Measurements from ENCODE around the gene CBARP. TPM values are rescaled to one million over a fixed set of nuclear protein-coding genes. Genes with fewer than 3 reads are reported as not detected.

The CBARP gene
- total RNA-seq, 1 experiment from 2014 or later, result 1.9 TPM

GRCh38 chr19:1214299-1214861 lies 23.4 kb downstream of the CBARP start:
- Histone ChIP-seq H3F3A (ENCODE audit: insufficient read depth, low read depth) (peaks cover 25% of the 10 kb centered on the region), H3K36me3 (ENCODE audit: low read depth) (no peaks in the 10 kb centered on the region), H3K27ac (no peak overlapping the region), H3K4me1 (replicated peaks; ENCODE audit: insufficient read depth) (peaks cover 31% of the 10 kb centered on the region), H3K79me2 (ENCODE audit: low read depth) (peaks cover 82% of the 10 kb centered on the region), H3K9me2 (ENCODE audit: insufficient read depth) (no peaks in the 10 kb centered on the region), H3K4me2 (no peak overlapping the region), H3K27me3 (ENCODE audit: insufficient read depth, low read depth) (no peaks in the 10 kb centered on the region), H3K9me3 (ENCODE audit: insufficient read depth, low read depth) (no peaks in the 10 kb centered on the region), H2AFZ (no peak overlapping the region), H3K4me3 (no peak overlapping the region), H4K20me1 (ENCODE audit: insufficient read depth) (peaks cover 34% of the 10 kb centered on the region)
- DNase-seq, result no peak
- TF ChIP-seq CTCF (conservative IDR thresholded peaks at IDR 0.05), result no peak
- no peak for TF ChIP-seq EZH2 (IDR thresholded peaks at IDR 0.05; ENCODE audit: low read depth)
- BruUV-seq (replicated peaks), result no TSS peak
- ChIA-PET POLR2A (ENCODE audit: unreplicated experiment) (interaction anchor here (0.6 kb wide), 1 partner anchor 30 kb away, joined by 3 read pairs; no protein-coding TSS in a partner anchor), CTCF (no interaction called here)
- intact Hi-C loops (cut with micrococcal nuclease; ENCODE audit: unreplicated experiment), result no loop called here

- H3K27ac ChIP-seq, result no peak overlapping the region
- no peak overlapping the region for H3K4me2 ChIP-seq
- no peaks in the 10 kb centered on the region for H3K36me3 ChIP-seq (ENCODE audit: low read depth)
- no peak for DNase-seq
- H3K9me2 ChIP-seq (ENCODE audit: insufficient read depth), result no peaks in the 10 kb centered on the region
- no peak overlapping the region for H3K4me3 ChIP-seq
- peaks cover 37% of the 10 kb centered on the region for H4K20me1 ChIP-seq (ENCODE audit: insufficient read depth)
- TF ChIP-seq CTCF (conservative IDR thresholded peaks at IDR 0.05) (no peak), EZH2 (IDR thresholded peaks at IDR 0.05; ENCODE audit: low read depth) (no peak)
- H3K9me3 ChIP-seq (ENCODE audit: insufficient read depth, low read depth), result no peaks in the 10 kb centered on the region
- ChIA-PET POLR2A (ENCODE audit: unreplicated experiment) (interaction anchor here (0.6 kb wide), 1 partner anchor 31 kb away, joined by 3 read pairs; no protein-coding TSS in a partner anchor), CTCF (no interaction called here)
- BruUV-seq (replicated peaks), result no TSS peak
- peaks cover 25% of the 10 kb centered on the region for H3F3A ChIP-seq (ENCODE audit: insufficient read depth, low read depth)
- no peaks in the 10 kb centered on the region for H3K27me3 ChIP-seq (ENCODE audit: insufficient read depth, low read depth)
- H2AFZ ChIP-seq, result no peak overlapping the region
- peaks cover 86% of the 10 kb centered on the region for H3K79me2 ChIP-seq (ENCODE audit: low read depth)
- H3K4me1 ChIP-seq (replicated peaks; ENCODE audit: insufficient read depth), result peaks cover 31% of the 10 kb centered on the region
- intact Hi-C loops (cut with micrococcal nuclease; ENCODE audit: unreplicated experiment), result no loop called here
Measured at GRCh38 chr19:1213391-1214286, 24.2 kb downstream of the CBARP start.

- Histone ChIP-seq H3F3A (ENCODE audit: insufficient read depth, low read depth) (peaks cover 24% of the 10 kb centered on the region), H3K36me3 (ENCODE audit: low read depth) (no peaks in the 10 kb centered on the region), H2AFZ (no peak overlapping the region), H3K79me2 (ENCODE audit: low read depth) (peaks cover 86% of the 10 kb centered on the region), H3K9me3 (ENCODE audit: insufficient read depth, low read depth) (no peaks in the 10 kb centered on the region), H3K4me1 (replicated peaks; ENCODE audit: insufficient read depth) (peaks cover 24% of the 10 kb centered on the region), H4K20me1 (ENCODE audit: insufficient read depth) (peaks cover 39% of the 10 kb centered on the region), H3K4me2 (no peak overlapping the region), H3K27me3 (ENCODE audit: insufficient read depth, low read depth) (no peaks in the 10 kb centered on the region), H3K4me3 (no peak overlapping the region), H3K9me2 (ENCODE audit: insufficient read depth) (no peaks in the 10 kb centered on the region), H3K27ac (no peak overlapping the region)
- DNase-seq, result no peak
- no TSS peak for BruUV-seq (replicated peaks)
- ChIA-PET CTCF (no interaction called here), POLR2A (ENCODE audit: unreplicated experiment) (no interaction called here)
- TF ChIP-seq EZH2 (IDR thresholded peaks at IDR 0.05; ENCODE audit: low read depth) (no peak), CTCF (conservative IDR thresholded peaks at IDR 0.05) (no peak)
- intact Hi-C loops (cut with micrococcal nuclease; ENCODE audit: unreplicated experiment), result no loop called here
Measured at GRCh38 chr19:1211494-1212234, 26.1 kb downstream of the CBARP start.

Measured in PC-9 (cell line).